GM20000 (cell line): ENCODE data around the gene CFAP74.

Experiments used
- DNase-seq: peaks from one replicate; pipeline ENCODE4 v3.0.0; 2012; ENCODE audit warnings: low spot score
- TF ChIP-seq, protein P1 (sequence below): IDR thresholded peaks from 2 replicates; pipeline ENCODE4 v1.5.1; 2012; ENCODE audit warnings: mild to moderate bottlenecking, control low read depth; ENCODE audit errors: extremely low read depth, missing control alignments

Gene CFAP74

DNA sequence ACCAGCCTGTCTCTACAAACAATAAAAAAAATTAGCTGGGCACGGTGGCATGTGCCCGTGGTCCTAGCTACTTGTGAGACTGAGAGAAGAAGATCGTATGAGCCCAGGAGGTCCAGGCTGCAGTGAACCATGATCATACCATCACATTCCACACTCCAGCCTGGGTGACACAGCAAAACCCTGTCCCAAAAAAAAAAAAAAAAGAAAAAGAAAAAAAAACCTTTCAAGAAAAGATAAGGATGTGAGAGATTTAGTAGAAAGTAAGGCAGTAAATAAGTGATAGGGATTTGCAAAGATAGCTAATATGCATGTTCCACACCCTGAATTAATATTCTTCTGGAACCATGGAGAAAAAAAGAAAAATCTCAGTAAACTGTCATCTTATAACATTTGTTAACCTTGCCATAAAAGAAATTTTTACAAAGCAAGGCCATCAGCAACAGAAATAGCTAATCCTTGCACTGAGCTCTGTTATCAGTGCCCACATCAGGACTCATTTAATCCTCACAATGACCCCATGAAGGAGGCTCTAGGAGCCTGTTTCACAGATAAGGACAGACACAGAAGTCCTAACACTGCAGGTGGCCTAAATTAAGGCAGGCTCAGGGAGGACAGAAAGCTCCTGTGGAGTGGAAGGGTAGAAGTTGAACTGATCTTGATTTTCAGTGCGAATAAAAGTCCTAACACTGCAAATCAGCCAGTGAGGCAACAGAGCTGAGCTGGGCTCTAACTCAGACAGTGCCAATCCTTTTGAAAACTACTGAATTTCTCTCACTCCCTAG is 120.3 kb downstream of the CFAP74 start:
- DNase-seq: no peak
- TF ChIP-seq, protein P1, sequence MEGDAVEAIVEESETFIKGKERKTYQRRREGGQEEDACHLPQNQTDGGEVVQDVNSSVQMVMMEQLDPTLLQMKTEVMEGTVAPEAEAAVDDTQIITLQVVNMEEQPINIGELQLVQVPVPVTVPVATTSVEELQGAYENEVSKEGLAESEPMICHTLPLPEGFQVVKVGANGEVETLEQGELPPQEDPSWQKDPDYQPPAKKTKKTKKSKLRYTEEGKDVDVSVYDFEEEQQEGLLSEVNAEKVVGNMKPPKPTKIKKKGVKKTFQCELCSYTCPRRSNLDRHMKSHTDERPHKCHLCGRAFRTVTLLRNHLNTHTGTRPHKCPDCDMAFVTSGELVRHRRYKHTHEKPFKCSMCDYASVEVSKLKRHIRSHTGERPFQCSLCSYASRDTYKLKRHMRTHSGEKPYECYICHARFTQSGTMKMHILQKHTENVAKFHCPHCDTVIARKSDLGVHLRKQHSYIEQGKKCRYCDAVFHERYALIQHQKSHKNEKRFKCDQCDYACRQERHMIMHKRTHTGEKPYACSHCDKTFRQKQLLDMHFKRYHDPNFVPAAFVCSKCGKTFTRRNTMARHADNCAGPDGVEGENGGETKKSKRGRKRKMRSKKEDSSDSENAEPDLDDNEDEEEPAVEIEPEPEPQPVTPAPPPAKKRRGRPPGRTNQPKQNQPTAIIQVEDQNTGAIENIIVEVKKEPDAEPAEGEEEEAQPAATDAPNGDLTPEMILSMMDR: no peak

DNA sequence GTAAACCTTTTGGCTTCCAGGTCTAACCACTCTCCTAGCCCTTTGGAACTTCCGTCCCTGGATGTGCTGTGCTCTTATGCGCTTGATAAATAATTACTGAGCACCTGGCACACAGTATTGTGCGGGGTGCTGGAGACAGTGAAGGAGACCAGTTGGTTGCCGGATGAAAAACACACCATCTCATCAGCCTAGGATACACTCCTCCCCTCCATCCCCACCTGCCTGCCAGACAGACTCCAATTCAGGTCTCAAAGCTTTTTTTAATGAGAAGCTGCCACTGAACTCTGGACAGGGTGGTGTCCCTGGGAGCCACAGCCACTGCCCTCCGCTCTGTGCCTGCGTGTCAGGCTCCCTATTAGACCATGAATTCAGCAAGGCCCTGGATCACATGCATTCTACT is 121.9 kb downstream of the CFAP74 start:
- TF ChIP-seq, protein P1: no peak

DNA sequence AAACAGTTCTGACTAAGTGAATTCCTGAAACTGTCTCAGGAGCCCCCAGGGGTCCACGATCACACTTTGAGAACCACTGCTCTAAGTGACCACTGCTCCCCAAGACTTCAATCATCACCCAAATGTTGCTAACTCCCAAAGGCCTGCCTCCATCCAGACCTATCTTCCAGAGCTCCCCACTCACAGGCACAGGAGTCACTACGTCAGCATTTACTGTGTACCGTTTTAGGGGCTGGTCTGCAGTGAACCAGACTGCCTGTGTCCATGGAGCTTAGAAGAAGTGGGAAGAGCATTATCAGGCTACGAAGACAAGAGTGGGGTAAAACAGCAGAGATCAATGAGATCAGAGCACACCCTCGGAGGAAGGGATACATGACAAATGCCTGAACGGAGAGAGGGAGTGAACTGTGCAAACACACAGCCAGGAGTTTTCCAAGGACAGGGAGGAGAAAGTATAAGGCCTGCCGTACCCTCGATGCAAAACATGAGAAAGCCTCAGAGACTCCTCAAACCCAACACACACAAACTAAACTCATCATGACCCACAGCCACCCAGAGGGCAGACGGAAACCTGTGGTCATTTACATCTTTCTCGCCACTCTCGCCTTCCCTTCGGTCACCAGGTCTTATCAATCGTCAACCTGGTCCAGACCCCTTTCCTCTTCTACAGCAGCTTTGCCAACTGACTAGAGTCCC is 122.8 kb downstream of the CFAP74 start:
- TF ChIP-seq, protein P1: no peak
- no peak for DNase-seq

More for the DNA sequence above, 121.9 kb downstream of the CFAP74 start:
- no peak for DNase-seq

DNA sequence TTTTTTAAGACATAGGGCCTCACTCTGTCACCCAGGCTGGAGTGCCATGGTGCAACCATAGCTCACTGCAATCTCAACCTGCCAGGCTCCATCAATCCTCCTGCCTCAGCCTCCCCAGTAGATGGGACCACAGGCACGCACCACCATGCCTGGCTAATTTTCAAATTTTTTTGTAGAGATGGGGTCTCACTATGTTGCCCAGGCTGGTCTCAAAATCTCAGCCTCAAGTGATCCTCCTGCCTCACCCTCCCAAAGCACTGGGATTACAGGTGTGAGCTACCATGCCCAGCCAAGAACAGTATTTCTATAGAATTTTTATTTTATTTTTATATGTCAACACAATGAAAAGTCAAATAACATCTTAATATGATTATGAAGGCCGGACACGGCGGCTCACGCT is 123.6 kb downstream of the CFAP74 start:
- TF ChIP-seq, protein P1: no peak
- DNase-seq: no peak

DNA sequence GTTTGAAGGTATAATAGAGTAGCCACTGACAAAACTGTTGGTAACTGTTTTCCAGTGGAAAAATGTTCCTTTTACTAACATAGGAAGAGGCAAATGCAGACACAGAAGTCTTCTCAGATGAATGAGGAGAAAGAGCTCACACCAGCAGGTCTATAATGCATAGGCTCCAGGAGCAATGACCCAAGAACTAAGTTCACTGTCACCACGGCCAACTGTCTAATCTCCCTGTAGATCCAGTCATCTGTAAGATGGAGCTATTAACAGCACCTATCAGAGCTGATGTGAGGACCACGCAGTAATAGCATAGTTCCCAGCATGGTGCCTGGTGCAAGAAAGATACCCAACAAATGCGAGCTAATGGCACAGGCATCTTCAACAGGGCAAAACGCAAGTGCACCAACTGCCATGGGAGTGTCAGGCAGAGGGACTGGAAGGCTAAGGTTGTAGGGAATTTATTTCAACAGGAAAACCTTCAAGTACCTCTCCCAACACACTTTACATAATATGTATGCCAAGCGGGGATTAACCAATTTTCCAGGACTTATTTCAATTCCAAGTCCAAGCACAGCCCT is 125.6 kb downstream of the CFAP74 start:
- DNase-seq: no peak

DNA sequence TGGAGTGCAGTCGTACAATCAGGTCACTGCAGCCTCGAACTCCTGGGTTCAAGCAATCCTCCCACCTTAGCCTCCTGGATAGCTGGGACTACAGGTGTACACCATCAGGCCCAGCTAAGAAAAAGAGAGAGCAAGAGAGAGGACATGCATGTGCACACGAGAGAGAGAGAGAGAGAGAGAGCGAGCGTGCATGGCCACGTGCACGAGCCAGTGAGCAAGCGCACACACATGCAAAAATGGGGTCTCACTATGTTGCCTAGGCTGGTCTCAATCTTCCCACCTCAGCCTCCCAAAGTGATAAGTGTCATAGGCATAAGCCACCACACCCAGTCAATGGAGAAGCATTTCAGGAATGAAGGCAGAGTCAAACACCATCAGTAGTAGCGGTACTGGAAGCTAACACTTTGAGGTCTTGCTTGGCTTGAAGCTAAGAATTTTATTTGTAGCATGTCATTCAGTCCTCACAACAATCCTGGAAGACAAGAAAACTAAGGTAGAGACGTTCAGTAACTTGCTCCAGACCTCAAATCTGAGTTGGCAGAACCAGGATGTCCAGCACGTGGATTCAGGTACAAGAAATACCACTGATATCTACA is 127.2 kb downstream of the CFAP74 start:
- no peak for DNase-seq
- TF ChIP-seq, protein P1: no peak

More for the DNA sequence above, 125.6 kb downstream of the CFAP74 start:
- TF ChIP-seq, protein P1: no peak

DNA sequence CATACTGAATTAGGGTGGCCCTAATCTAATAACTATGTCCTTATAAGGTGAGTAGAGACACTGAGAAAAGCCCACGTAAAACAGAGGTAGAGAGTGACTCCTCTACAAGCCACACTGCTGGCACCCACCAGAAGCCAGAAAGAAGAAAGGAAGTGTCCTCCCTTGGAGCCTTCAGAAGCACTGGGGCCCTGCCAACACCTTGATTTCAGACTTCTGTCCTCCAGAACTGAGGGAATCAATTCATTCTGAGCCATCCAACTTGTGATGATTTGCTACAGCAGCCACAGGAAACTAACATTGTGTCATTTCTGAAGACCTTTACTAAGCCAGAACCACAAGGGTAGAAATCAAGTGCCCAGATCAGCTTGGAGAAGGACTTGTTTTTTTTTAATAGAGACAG is 127.7 kb downstream of the CFAP74 start:
- TF ChIP-seq, protein P1: no peak
- no peak for DNase-seq
